HEK293 (cell line): ENCODE measurements around the gene BTBD6.

ENCODE experiments used
- CTCF ChIA-PET: fragments of 350-600 bp; formaldehyde crosslinking; extraction: SDS; loops from one replicate; lab custom pipeline; 2021; ENCODE audit warnings: antibody characterized with exemption; lab: Yijun Ruan, JAX
- POLR2A ChIA-PET: fragments of 300-600 bp; formaldehyde crosslinking; extraction: SDS; loops from one replicate; lab custom pipeline; 2020; ENCODE audit warnings: antibody characterized with exemption, inconsistent platforms; lab: Yijun Ruan, JAX
- H3K27ac ChIP-seq: fragments of 200-500 bp; sonication (Bioruptor generic); 2 replicates; pipeline ENCODE4 v1.5.1; 2014; ENCODE audit warnings: low read depth, low read length, control low read depth, inconsistent platforms; ENCODE audit errors: extremely low read depth
- H3K36me3 ChIP-seq, 2 experiments: fragments of 200-500 bp in 1 of 2; sonication (Bioruptor generic) in 1 of 2; 1 replicate in 1 of 2; 2 replicates in 1 of 2; pipeline ENCODE4 v1.5.1; 2014 to 2017; ENCODE audit warnings: inconsistent platforms in 2 of 2, low read length in 2 of 2; ENCODE audit not compliant: control insufficient read depth in 2 of 2, insufficient read depth in 1 of 2
- H3K4me1 ChIP-seq: fragments of 200-500 bp; sonication (Bioruptor generic); 2 replicates; pipeline ENCODE4 v1.5.1; 2014; ENCODE audit warnings: mild to moderate bottlenecking, low read length, inconsistent platforms; ENCODE audit not compliant: control insufficient read depth, insufficient read depth
- H3K4me3 ChIP-seq: 2 replicates; pipeline ENCODE4 v1.5.1; 2011; ENCODE audit warnings: low read depth, mild to moderate bottlenecking, control low read depth, low read length, moderate library complexity
- H3K9me3 ChIP-seq: fragments of 200-500 bp; sonication (Bioruptor generic); 2 replicates; pipeline ENCODE4 v1.5.1; 2014; ENCODE audit warnings: low read depth, low read length, inconsistent platforms; ENCODE audit not compliant: control insufficient read depth, insufficient read depth
- EGR2 ChIP-seq: fragments of 450-650 bp; formaldehyde crosslinking; IDR thresholded peaks from 2 replicates; pipeline ENCODE4 v1.5.1; 2016; ENCODE audit warnings: low read depth, missing biosample characterization, missing genetic modification characterization
- KLF10 ChIP-seq: fragments of 450-650 bp; IDR thresholded peaks from 2 replicates; pipeline ENCODE4 v1.5.1; 2018; ENCODE audit warnings: missing biosample characterization, mild to moderate bottlenecking, missing genetic modification characterization
- KLF8 ChIP-seq: fragments of 450-650 bp; formaldehyde crosslinking; IDR thresholded peaks from 2 replicates; pipeline ENCODE4 v1.5.1; 2016; ENCODE audit warnings: missing biosample characterization, missing genetic modification characterization
- REPIN1 ChIP-seq: fragments of 450-650 bp; formaldehyde crosslinking; IDR thresholded peaks from 2 replicates; pipeline ENCODE4 v1.5.1; 2017; ENCODE audit warnings: missing biosample characterization, missing genetic modification characterization, low read depth
- SETDB1 ChIP-seq: IDR thresholded peaks from one replicate; pipeline ENCODE4 v1.6.1; 2017; ENCODE audit warnings: mild to moderate bottlenecking, low read length, moderate library complexity, mixed read lengths; ENCODE audit not compliant: insufficient read length
- TRIM28 ChIP-seq: IDR thresholded peaks from 2 replicates; pipeline ENCODE4 v1.6.1; 2011; ENCODE audit warnings: low read length, control low read depth, borderline replicate concordance
- ZBTB49 ChIP-seq: fragments of 450-650 bp; formaldehyde crosslinking; IDR thresholded peaks from 2 replicates; pipeline ENCODE4 v1.5.1; 2016; ENCODE audit warnings: missing biosample characterization, missing genetic modification characterization, low read depth
- ZBTB8A ChIP-seq: fragments of 450-650 bp; formaldehyde crosslinking; IDR thresholded peaks from 2 replicates; pipeline ENCODE4 v1.5.1; 2016; ENCODE audit warnings: missing biosample characterization, missing genetic modification characterization
- ZFHX2 ChIP-seq: fragments of 450-650 bp; formaldehyde crosslinking; conservative IDR thresholded peaks from 2 replicates; pipeline ENCODE4 v1.5.1; 2016; ENCODE audit warnings: missing biosample characterization, missing genetic modification characterization
- ZFP69B ChIP-seq: fragments of 450-650 bp; formaldehyde crosslinking; IDR thresholded peaks from 2 replicates; pipeline ENCODE4 v1.5.1; 2016; ENCODE audit warnings: missing biosample characterization, missing genetic modification characterization
- ZNF114 ChIP-seq: fragments of 450-650 bp; formaldehyde crosslinking; IDR thresholded peaks from 2 replicates; pipeline ENCODE4 v1.5.0; 2017; ENCODE audit warnings: missing biosample characterization, missing genetic modification characterization
- ZNF133 ChIP-seq: fragments of 450-650 bp; formaldehyde crosslinking; IDR thresholded peaks from 2 replicates; pipeline ENCODE4 v1.5.1; 2016; ENCODE audit warnings: missing biosample characterization, missing genetic modification characterization
- ZNF148 ChIP-seq: fragments of 450-650 bp; formaldehyde crosslinking; IDR thresholded peaks from 2 replicates; pipeline ENCODE4 v1.5.0; 2017; ENCODE audit warnings: missing biosample characterization, missing genetic modification characterization, borderline replicate concordance
- ZNF23 ChIP-seq: fragments of 450-650 bp; formaldehyde crosslinking; IDR thresholded peaks from 2 replicates; pipeline ENCODE4 v1.5.1; 2016; ENCODE audit warnings: missing biosample characterization, missing genetic modification characterization, borderline replicate concordance
- ZNF274 ChIP-seq, 2 experiments: fragments of 200-500 bp in 1 of 2; fragments of 450-650 bp in 1 of 2; sonication (Bioruptor generic) in 1 of 2; formaldehyde crosslinking in 1 of 2; IDR thresholded peaks; 2 replicates each; pipeline versions ENCODE4 v1.5.1 to v1.6.1; 2014 to 2016; ENCODE audit warnings: borderline replicate concordance in 1 of 2, inconsistent platforms in 1 of 2, low read length in 1 of 2, missing biosample characterization in 1 of 2, missing genetic modification characterization in 1 of 2
- ZNF302 ChIP-seq: fragments of 450-650 bp; formaldehyde crosslinking; IDR thresholded peaks from 2 replicates; pipeline ENCODE4 v1.5.1; 2016; ENCODE audit warnings: missing biosample characterization, missing genetic modification characterization, low read depth
- ZNF391 ChIP-seq: fragments of 450-650 bp; formaldehyde crosslinking; IDR thresholded peaks from 2 replicates; pipeline ENCODE4 v1.5.1; 2016; ENCODE audit warnings: low read depth, missing biosample characterization, missing genetic modification characterization, borderline replicate concordance
- ZNF449 ChIP-seq: fragments of 450-650 bp; formaldehyde crosslinking; IDR thresholded peaks from 2 replicates; pipeline ENCODE4 v1.5.1; 2017; ENCODE audit warnings: missing biosample characterization, mild to moderate bottlenecking, missing genetic modification characterization, moderate library complexity
- ZNF530 ChIP-seq: fragments of 450-650 bp; formaldehyde crosslinking; IDR thresholded peaks from 2 replicates; pipeline ENCODE4 v1.5.1; 2016; ENCODE audit warnings: low read depth, missing biosample characterization, missing genetic modification characterization
- ZNF571 ChIP-seq: fragments of 450-650 bp; formaldehyde crosslinking; IDR thresholded peaks from 2 replicates; pipeline ENCODE4 v1.5.0; 2017; ENCODE audit warnings: missing biosample characterization, missing genetic modification characterization
- ZNF629 ChIP-seq: fragments of 450-650 bp; formaldehyde crosslinking; IDR thresholded peaks from 2 replicates; pipeline ENCODE4 v1.5.1; 2017; ENCODE audit warnings: missing biosample characterization, missing genetic modification characterization
- ZNF658 ChIP-seq: fragments of 450-650 bp; formaldehyde crosslinking; IDR thresholded peaks from 2 replicates; pipeline ENCODE4; 2016; ENCODE audit warnings: missing biosample characterization, missing genetic modification characterization
- TF ChIP-seq, protein P1 (sequence below): fragments of 450-650 bp; formaldehyde crosslinking; IDR thresholded peaks from 2 replicates; pipeline ENCODE4 v1.5.1; 2016; ENCODE audit warnings: missing biosample characterization, missing genetic modification characterization
- TF ChIP-seq, protein P2 (sequence below): fragments of 450-650 bp; formaldehyde crosslinking; IDR thresholded peaks from 2 replicates; pipeline ENCODE4 v1.5.1; 2016; ENCODE audit warnings: missing biosample characterization, missing genetic modification characterization

BTBD6 gene

GRCh38 chr14:105199093-105199492 lies 49.2 kb upstream of the BTBD6 start:
- Histone ChIP-seq H3K4me1 (no peaks in the 10 kb centered on the region), H3K9me3 (no peaks in the 10 kb centered on the region), H3K36me3 (no peaks in the 10 kb centered on the region), H3K4me3 (no peak overlapping the region), H3K27ac (no peak overlapping the region)
- no peak for TF ChIP-seq ZBTB49 (tag by site-specific recombination)
- no peak for TF ChIP-seq ZNF133 (tag by site-specific recombination)
- no peak for TF ChIP-seq ZNF274 (IDR thresholded peaks at IDR 0.05; ENCODE audit: low read length)
- TF ChIP-seq ZNF274 (tag by site-specific recombination; IDR thresholded peaks at IDR 0.05; ENCODE audit: borderline replicate concordance) = no peak
- TF ChIP-seq REPIN1 (tag by site-specific recombination) = no peak
- TF ChIP-seq ZNF302 = no peak
- no peak for TF ChIP-seq SETDB1
- 0 out of 2 replicates have a peak, but pooled peaks have one; percentile 22 for TF ChIP-seq ZFHX2
- CTCF ChIA-PET = interaction anchor here (1.1 to 2.1 kb wide), 2 partner anchors 16 to 26 kb away, joined by 3 to 4 read pairs; no protein-coding TSS in a partner anchor
- POLR2A ChIA-PET = no interaction called here

- CTCF ChIA-PET = interaction anchor here (1.0 to 1.2 kb wide), 3 partner anchors 12 to 152 kb away, joined by 3 to 4 read pairs (median 3); no protein-coding TSS in a partner anchor
- no peaks in the 10 kb centered on the region for H3K36me3 ChIP-seq
- H3K4me3 ChIP-seq = no peak overlapping the region
- no peak overlapping the region for H3K27ac ChIP-seq
- no peaks in the 10 kb centered on the region for H3K4me1 ChIP-seq
- POLR2A ChIA-PET = no interaction called here
- no peaks in the 10 kb centered on the region for H3K9me3 ChIP-seq
- TF ChIP-seq ZNF658 (tag by site-specific recombination) (no peak), ZBTB8A (no peak), ZNF571 (no peak), ZNF148 (no peak), ZNF629 (no peak), ZFHX2 (peak; percentile 18; the same call in 1 of the 2 replicates), ZNF133 (tag by site-specific recombination) (no peak), ZFP69B (no peak), KLF10 (no peak), ZNF391 (tag by site-specific recombination) (no peak), ZNF530 (tag by site-specific recombination) (no peak), TRIM28 (no peak), ZNF114 (tag by site-specific recombination) (no peak), KLF8 (tag by site-specific recombination) (no peak), ZNF449 (no peak), ZNF23 (tag by site-specific recombination) (no peak), EGR2 (0 out of 2 replicates have a peak, but pooled peaks have one; percentile 20)
- TF ChIP-seq, protein P1, sequence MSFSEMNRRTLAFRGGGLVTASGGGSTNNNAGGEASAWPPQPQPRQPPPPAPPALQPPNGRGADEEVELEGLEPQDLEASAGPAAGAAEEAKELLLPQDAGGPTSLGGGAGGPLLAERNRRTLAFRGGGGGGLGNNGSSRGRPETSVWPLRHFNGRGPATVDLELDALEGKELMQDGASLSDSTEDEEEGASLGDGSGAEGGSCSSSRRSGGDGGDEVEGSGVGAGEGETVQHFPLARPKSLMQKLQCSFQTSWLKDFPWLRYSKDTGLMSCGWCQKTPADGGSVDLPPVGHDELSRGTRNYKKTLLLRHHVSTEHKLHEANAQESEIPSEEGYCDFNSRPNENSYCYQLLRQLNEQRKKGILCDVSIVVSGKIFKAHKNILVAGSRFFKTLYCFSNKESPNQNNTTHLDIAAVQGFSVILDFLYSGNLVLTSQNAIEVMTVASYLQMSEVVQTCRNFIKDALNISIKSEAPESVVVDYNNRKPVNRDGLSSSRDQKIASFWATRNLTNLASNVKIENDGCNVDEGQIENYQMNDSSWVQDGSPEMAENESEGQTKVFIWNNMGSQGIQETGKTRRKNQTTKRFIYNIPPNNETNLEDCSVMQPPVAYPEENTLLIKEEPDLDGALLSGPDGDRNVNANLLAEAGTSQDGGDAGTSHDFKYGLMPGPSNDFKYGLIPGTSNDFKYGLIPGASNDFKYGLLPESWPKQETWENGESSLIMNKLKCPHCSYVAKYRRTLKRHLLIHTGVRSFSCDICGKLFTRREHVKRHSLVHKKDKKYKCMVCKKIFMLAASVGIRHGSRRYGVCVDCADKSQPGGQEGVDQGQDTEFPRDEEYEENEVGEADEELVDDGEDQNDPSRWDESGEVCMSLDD (tag by site-specific recombination) = no peak
- TF ChIP-seq, protein P2, sequence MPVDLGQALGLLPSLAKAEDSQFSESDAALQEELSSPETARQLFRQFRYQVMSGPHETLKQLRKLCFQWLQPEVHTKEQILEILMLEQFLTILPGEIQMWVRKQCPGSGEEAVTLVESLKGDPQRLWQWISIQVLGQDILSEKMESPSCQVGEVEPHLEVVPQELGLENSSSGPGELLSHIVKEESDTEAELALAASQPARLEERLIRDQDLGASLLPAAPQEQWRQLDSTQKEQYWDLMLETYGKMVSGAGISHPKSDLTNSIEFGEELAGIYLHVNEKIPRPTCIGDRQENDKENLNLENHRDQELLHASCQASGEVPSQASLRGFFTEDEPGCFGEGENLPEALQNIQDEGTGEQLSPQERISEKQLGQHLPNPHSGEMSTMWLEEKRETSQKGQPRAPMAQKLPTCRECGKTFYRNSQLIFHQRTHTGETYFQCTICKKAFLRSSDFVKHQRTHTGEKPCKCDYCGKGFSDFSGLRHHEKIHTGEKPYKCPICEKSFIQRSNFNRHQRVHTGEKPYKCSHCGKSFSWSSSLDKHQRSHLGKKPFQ (tag by site-specific recombination) = no peak
Measured at GRCh38 chr14:105200074-105200473, 48.3 kb upstream of the BTBD6 start.
